GM18858 (cell line): Measurements from ENCODE around the gene CPSF6.
"Not testable (repeated sequence)": the region's sequence is repeated elsewhere in the genome, so short reads cannot be mapped to it uniquely, and the experiment has no call there.

ENCODE experiments used
- ATAC-seq: cut with Tn5 transposase; IDR thresholded peaks from one replicate; pipeline ENCODE4 v1.9.1; 2021; ENCODE audit not compliant: unreplicated experiment

The CPSF6 gene

GRCh38 chr12:69254862-69255261 lies 15.5 kb downstream of the CPSF6 start:
- no peak for ATAC-seq

- no peak for ATAC-seq
These were observed 19.3 kb downstream of the CPSF6 start for GRCh38 chr12:69258655-69259054.

- ATAC-seq, result no peak
These were observed 23.1 kb downstream of the CPSF6 start for GRCh38 chr12:69262264-69262974.

GRCh38 chr12:69265205-69265604 lies 25.8 kb downstream of the CPSF6 start:
- no peak for ATAC-seq

- ATAC-seq, result not testable (repeated sequence)
These were observed 26.3 kb downstream of the CPSF6 start for GRCh38 chr12:69265633-69266032.

GRCh38 chr12:69266036-69266635 lies 26.8 kb downstream of the CPSF6 start:
- ATAC-seq, result no peak

- no peak for ATAC-seq
These were observed 30.4 kb downstream of the CPSF6 start for GRCh38 chr12:69269736-69270135.

- no peak for ATAC-seq
These were observed 33.1 kb downstream of the CPSF6 start for GRCh38 chr12:69272511-69272910.

- ATAC-seq, result no peak
These were observed 35.5 kb downstream of the CPSF6 start for GRCh38 chr12:69274861-69275260.

GRCh38 chr12:69275471-69275891 lies 36.1 kb downstream of the CPSF6 start:
- no peak for ATAC-seq

GRCh38 chr12:69278814-69279782 lies 39.7 kb downstream of the CPSF6 start:
- no peak for ATAC-seq

- ATAC-seq, result no peak
These were observed 44.8 kb downstream of the CPSF6 start for GRCh38 chr12:69284131-69284530.

GRCh38 chr12:69287556-69287955 lies 48.2 kb downstream of the CPSF6 start:
- ATAC-seq, result no peak

GRCh38 chr12:69290545-69291277 lies 51.3 kb downstream of the CPSF6 start:
- ATAC-seq, result peak; percentile 99

- ATAC-seq, result no peak
These were observed 51.9 kb downstream of the CPSF6 start for GRCh38 chr12:69291278-69291593.

- ATAC-seq, result no peak
These were observed 58.8 kb downstream of the CPSF6 start for GRCh38 chr12:69298133-69298532.

GRCh38 chr12:69298947-69299346 lies 59.6 kb downstream of the CPSF6 start:
- no peak for ATAC-seq

- no peak for ATAC-seq
These were observed 64.9 kb downstream of the CPSF6 start for GRCh38 chr12:69304284-69304683.

GRCh38 chr12:69309461-69309860 lies 70.1 kb downstream of the CPSF6 start:
- no peak for ATAC-seq

- no peak for ATAC-seq
These were observed 73.8 kb downstream of the CPSF6 start for GRCh38 chr12:69313209-69313608.

- not testable (repeated sequence) for ATAC-seq
These were observed 77.4 kb downstream of the CPSF6 start for GRCh38 chr12:69316784-69317183.
